Measurements from ENCODE around the gene DSCAML1. TPM values are rescaled to one million over a fixed set of nuclear protein-coding genes. Genes with fewer than 3 reads are reported as not detected.

The DSCAML1 gene
- total RNA-seq, 4 donors from 2014 or later: 0.20 to 1.1 (median 0.36) TPM

DNA sequence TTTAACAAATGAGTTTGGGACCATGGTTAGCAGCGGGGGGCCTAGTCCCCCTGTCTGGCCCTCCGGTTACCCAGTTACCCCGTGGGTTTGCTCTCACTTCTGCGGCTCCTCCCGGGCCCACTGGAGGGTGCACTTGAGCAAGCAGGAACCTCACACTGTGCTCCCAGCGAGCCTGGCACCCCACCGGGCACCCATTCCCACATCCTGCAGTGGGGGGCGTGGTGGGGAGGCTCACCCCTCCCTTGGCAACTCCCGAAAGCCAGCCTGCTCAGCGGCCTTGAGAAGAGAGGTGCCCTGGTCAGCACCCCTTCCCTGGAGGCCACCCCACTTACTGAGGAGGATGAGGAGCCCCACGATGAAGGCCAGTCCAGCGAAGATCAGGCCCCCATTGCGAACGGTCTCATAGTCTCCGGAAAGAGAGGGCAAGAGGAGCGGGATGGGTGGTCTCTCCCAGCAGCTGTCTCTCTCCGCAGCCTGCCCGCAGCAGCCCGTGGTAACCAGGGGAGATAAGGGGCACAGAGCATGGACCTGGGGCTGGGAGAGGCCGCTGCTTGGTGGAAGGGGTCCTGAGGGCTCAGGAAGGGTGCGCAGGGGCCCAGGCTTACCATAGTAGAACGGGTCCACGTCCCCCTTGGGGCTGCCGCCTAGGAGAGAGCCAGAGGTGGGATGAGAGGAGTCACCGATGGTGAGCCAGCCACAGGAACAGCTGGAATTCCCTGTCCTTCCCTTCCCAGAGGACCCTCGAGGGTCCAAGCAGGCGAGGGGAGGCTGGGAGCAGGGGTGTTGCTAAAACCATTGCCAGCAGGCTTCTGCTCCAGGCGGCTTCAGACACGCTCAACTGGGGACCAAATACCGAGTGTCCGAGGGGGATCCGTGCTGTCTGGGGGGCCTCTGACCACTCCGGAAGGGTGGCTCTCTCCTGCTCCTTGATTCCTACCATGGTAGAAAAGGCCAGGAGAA, 25.3 kb upstream of the DSCAML1 start:
- peak in 1 of 2 donors; percentile 21 for DNase-seq (ENCODE audit: low spot score in 2 of 2)
- H3K27ac ChIP-seq: no peak overlapping the region
- 67 to 70% methylated on average over 32 to 33 of the region's 33 CpGs for WGBS, 2 donors
- no peak overlapping the region for H3K4me3 ChIP-seq
- no peaks in the 10 kb centered on the region for H3K9me3 ChIP-seq
- peaks cover 0 to 23% (median 0%) of the 10 kb centered on the region in 4 donors for H3K4me1 ChIP-seq
- no peak for TF ChIP-seq EP300 (IDR thresholded peaks at IDR 0.05)
- TF ChIP-seq, protein P1, sequence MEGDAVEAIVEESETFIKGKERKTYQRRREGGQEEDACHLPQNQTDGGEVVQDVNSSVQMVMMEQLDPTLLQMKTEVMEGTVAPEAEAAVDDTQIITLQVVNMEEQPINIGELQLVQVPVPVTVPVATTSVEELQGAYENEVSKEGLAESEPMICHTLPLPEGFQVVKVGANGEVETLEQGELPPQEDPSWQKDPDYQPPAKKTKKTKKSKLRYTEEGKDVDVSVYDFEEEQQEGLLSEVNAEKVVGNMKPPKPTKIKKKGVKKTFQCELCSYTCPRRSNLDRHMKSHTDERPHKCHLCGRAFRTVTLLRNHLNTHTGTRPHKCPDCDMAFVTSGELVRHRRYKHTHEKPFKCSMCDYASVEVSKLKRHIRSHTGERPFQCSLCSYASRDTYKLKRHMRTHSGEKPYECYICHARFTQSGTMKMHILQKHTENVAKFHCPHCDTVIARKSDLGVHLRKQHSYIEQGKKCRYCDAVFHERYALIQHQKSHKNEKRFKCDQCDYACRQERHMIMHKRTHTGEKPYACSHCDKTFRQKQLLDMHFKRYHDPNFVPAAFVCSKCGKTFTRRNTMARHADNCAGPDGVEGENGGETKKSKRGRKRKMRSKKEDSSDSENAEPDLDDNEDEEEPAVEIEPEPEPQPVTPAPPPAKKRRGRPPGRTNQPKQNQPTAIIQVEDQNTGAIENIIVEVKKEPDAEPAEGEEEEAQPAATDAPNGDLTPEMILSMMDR (IDR thresholded peaks at IDR 0.05): peak in 4 of 5 experiments; percentile 16 to 42 (median 36)
- H3K36me3 ChIP-seq: no peaks in the 10 kb centered on the region
- H3K27me3 ChIP-seq: no peaks in the 10 kb centered on the region

DNA sequence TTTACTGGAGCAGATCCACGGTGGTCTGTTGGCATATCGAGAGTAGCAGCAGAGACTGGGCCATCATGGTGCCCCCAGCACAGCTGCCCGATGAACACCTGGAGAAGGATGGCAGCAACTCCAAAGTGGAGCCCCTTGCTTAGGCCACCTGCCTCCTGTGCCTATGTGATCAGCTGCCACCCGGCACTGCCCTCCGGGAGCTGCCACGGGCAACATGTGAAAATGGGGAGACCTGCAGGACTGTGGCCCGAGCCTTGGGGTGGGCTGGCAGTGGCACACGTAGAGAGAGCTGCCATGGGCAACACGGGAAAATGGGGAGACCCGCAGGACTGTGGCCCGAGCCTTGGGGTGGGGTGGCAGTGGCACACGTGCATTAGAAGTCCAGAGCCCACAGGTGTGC, 24.4 kb upstream of the DSCAML1 start:
- WGBS, 2 donors: 84 to 93% methylated on average over 12 of the region's 12 CpGs
- no peaks in the 10 kb centered on the region for H3K36me3 ChIP-seq
- H3K27me3 ChIP-seq: no peaks in the 10 kb centered on the region
- peaks cover 0 to 24% (median 4%) of the 10 kb centered on the region in 4 donors for H3K4me1 ChIP-seq
- H3K27ac ChIP-seq: no peak overlapping the region
- DNase-seq (ENCODE audit: low spot score in 2 of 2): no peak
- no peaks in the 10 kb centered on the region for H3K9me3 ChIP-seq
- H3K4me3 ChIP-seq: no peak overlapping the region
- TF ChIP-seq, protein P1 (IDR thresholded peaks at IDR 0.05): no peak
- TF ChIP-seq POLR2A (IDR thresholded peaks at IDR 0.05) (no peak), EP300 (IDR thresholded peaks at IDR 0.05) (no peak)

DNA sequence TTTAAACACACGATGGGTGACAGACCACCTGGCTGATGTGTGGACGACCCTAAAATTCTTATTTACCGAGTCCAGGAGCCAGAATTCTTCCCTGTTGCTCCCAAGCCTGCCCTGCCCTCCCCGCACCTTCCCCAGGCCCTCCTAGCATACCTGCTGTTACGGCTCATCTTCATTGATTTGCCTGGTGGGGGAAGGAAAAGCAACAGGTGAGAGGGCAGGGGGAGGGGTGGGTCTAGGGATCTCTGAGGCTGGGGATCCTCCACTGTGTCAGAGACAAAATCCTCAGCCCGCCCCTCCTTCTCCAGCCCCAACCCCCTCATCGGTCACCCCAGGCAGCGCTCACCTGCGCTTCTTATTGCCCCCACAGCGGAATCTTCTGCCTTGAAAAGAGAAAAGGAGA, 23.5 kb upstream of the DSCAML1 start:
- H3K36me3 ChIP-seq: no peaks in the 10 kb centered on the region
- H3K4me1 ChIP-seq: peaks cover 0 to 33% (median 9%) of the 10 kb centered on the region in 4 donors
- WGBS, 2 donors: 89% methylated on average over 10 of the region's 10 CpGs
- TF ChIP-seq, protein P1 (IDR thresholded peaks at IDR 0.05): no peak
- TF ChIP-seq EP300 (IDR thresholded peaks at IDR 0.05): no peak
- no peak for TF ChIP-seq POLR2A (IDR thresholded peaks at IDR 0.05)
- H3K9me3 ChIP-seq: no peaks in the 10 kb centered on the region
- H3K27ac ChIP-seq: no peak overlapping the region
- no peaks in the 10 kb centered on the region for H3K27me3 ChIP-seq
- DNase-seq (ENCODE audit: low spot score in 2 of 2): no peak
- H3K4me3 ChIP-seq: no peak overlapping the region

DNA sequence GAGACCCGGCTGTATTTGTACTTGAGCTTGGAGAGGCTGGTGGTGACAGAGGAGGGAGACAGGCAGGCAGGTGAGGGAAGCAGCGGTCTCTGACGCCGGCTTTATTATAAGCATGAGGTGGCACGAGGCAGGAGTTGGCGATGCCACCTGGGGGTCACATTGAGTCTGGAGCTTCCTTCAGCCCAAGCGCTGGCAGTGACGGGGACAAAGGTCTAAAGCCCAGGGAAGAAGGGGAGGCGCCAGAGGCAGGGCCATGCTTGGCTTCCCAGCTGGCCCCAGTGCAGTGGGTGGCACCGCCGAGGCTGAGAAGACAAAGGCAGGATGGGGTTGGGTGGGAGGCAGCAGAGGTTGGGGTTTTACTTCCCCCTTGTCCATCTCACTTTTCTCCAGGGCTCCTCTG, 23.1 kb upstream of the DSCAML1 start:
- Histone ChIP-seq H3K4me3 (no peak overlapping the region), H3K27me3 (no peaks in the 10 kb centered on the region), H3K36me3 (no peaks in the 10 kb centered on the region), H3K9me3 (no peaks in the 10 kb centered on the region), H3K27ac (no peak overlapping the region), H3K4me1 (peaks cover 0 to 33% (median 11%) of the 10 kb centered on the region in 4 donors)
- WGBS, 2 donors: 81 to 85% methylated on average over 11 of the region's 11 CpGs
- DNase-seq (ENCODE audit: low spot score in 2 of 2): no peak
- no peak for TF ChIP-seq EP300 (IDR thresholded peaks at IDR 0.05)
- TF ChIP-seq, protein P1 (IDR thresholded peaks at IDR 0.05): no peak
- TF ChIP-seq POLR2A (IDR thresholded peaks at IDR 0.05): no peak

All from tibial nerve (tissue), 4 donors.